Panc1 (cell line): Measurements from ENCODE around the gene ITGBL1. TPM values are rescaled to one million over a fixed set of nuclear protein-coding genes. Genes with fewer than 3 reads are reported as not detected.
"Not testable (repeated sequence)": the region's sequence is repeated elsewhere in the genome, so short reads cannot be mapped to it uniquely, and the experiment has no call there.

Experiments used
- ATAC-seq: fragments of 200-7000 bp; cut with Tn5 transposase; 2 replicates; pipeline ENCODE4 v1.9.1; 2020; ENCODE audit warnings: mild to moderate bottlenecking, moderate library complexity
- BruUV-seq: library from RNA; stranded (reverse); fragments of 400-500 nt; replicated peaks from 2 replicates; lab custom pipeline; 2021; lab: Mats Ljungman, UMichigan
- CTCF ChIA-PET: fragments of 300-600 bp; sonication (Branson Sonifier 250); formaldehyde crosslinking; loops from one replicate; lab custom pipeline; 2022; ENCODE audit warnings: antibody characterized with exemption; lab: Charles Lee
- POLR2A ChIA-PET: fragments of 300-600 bp; sonication (Branson Sonifier 250); formaldehyde crosslinking; loops from one replicate; lab custom pipeline; 2022; ENCODE audit warnings: antibody characterized with exemption; lab: Charles Lee
- DNase-seq: peaks from one replicate; pipeline ENCODE4 v3.0.0-alpha.2; 2010; ENCODE audit warnings: low read depth, low spot score
- H3K27ac ChIP-seq: 2 replicates; pipeline ENCODE4 v1.5.1; 2011; ENCODE audit warnings: mild to moderate bottlenecking, low read length, inconsistent platforms
- H3K27me3 ChIP-seq: fragments of 200-500 bp; sonication (Bioruptor generic); 2 replicates; pipeline ENCODE4 v1.6.0; 2014; ENCODE audit warnings: low read length, inconsistent platforms; ENCODE audit not compliant: control insufficient read depth, insufficient read depth
- H3K36me3 ChIP-seq: fragments of 200-500 bp; sonication (Bioruptor generic); 2 replicates; pipeline ENCODE4 v1.5.1; 2014; ENCODE audit warnings: inconsistent platforms, mild to moderate bottlenecking, low read length, moderate library complexity; ENCODE audit not compliant: control insufficient read depth, insufficient read depth
- H3K4me1 ChIP-seq: 2 replicates; pipeline ENCODE4 v1.5.1; 2011; ENCODE audit warnings: inconsistent platforms, mild to moderate bottlenecking, low read length, moderate library complexity; ENCODE audit not compliant: control insufficient read depth, insufficient read depth
- H3K4me3 ChIP-seq, 2 experiments: 2 replicates each; pipeline ENCODE4 v1.5.1; 2011 to 2012; ENCODE audit warnings: low read depth in 2 of 2, low read length in 2 of 2, mild to moderate bottlenecking in 2 of 2, inconsistent platforms in 1 of 2, moderate library complexity in 1 of 2
- H3K9me3 ChIP-seq: fragments of 200-500 bp; sonication (Bioruptor generic); 2 replicates; pipeline ENCODE4 v1.5.1; 2014; ENCODE audit warnings: low read depth, mild to moderate bottlenecking, inconsistent platforms, low read length, moderate library complexity; ENCODE audit not compliant: control insufficient read depth, insufficient read depth
- POLR2AphosphoS5 ChIP-seq: IDR thresholded peaks from 2 replicates; pipeline ENCODE4 v1.6.1; 2012; ENCODE audit warnings: mild to moderate bottlenecking, low read depth, low read length, moderate library complexity
- SIN3A ChIP-seq: IDR thresholded peaks from 2 replicates; pipeline ENCODE4 v1.6.1; 2012; ENCODE audit warnings: low read depth, mild to moderate bottlenecking, low read length, moderate library complexity, borderline replicate concordance; ENCODE audit not compliant: insufficient read depth
- TCF7L2 ChIP-seq: IDR thresholded peaks from 2 replicates; pipeline ENCODE4 v1.6.1; 2011; ENCODE audit warnings: mild to moderate bottlenecking, low read depth, low read length, inconsistent platforms
- in situ Hi-C: cut with HindIII; loops from 2 replicates; pipeline ENCODE4 v1.10.0; 2016; ENCODE audit warnings: low sequenced_read_pairs, low pct_unique_long_range_greater_than_20kb
- intact Hi-C: fragments of 100-400 bp; cut with micrococcal nuclease; formaldehyde crosslinking; loops from one replicate; pipeline ENCODE4 v1.10.0; 2022; ENCODE audit not compliant: unreplicated experiment
- total RNA-seq: library from RNA; stranded (reverse); gene quantifications from one replicate; pipeline ENCODE4 v1.2.1, GENCODE V29; 2021; ENCODE audit not compliant: unreplicated experiment
- TF ChIP-seq, protein P1 (sequence below): fragments of 450-650 bp; IDR thresholded peaks from 2 replicates; pipeline ENCODE4 v1.5.1; 2017; ENCODE audit warnings: mild to moderate bottlenecking
- TF ChIP-seq, protein P2 (sequence below), 2 experiments: IDR thresholded peaks; 2 replicates each; pipeline ENCODE4 v1.6.1; 2011 to 2012; ENCODE audit warnings: low read depth in 2 of 2, control low read depth in 1 of 2, low read length in 1 of 2, mild to moderate bottlenecking in 1 of 2, moderate library complexity in 1 of 2; ENCODE audit not compliant: insufficient read depth in 1 of 2

ITGBL1 gene
- total RNA-seq, 1 experiment from 2014 or later, result 14.3 TPM

DNA sequence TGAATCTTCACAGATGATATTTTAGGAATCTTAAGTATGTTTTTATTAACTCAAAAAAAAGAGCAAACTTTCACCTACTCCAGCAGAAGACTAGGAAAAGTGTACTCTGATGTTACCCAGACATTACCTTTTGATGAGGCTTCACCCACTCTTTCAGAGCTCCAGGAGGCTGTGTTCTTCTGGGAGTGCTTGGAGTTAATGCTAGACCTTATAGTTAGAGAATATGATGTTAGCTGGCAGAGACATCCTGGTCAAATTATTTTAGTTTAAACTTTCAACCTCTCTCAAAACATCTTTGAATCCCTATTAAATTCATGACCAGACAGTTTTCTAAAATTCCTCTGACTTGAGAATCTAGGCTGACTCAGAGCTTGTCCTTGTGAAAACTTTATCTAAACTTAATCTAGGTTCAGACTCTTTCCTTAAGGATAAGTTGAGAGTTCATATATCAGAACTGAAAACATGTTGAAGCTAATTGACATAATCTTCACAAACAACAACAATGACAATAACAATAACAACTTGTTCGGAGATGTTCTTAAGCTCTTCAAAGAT lies 82.8 kb downstream of the ITGBL1 start:
- Histone ChIP-seq H3K27me3 (no peaks in the 10 kb centered on the region), H3K4me1 (no peaks in the 10 kb centered on the region; the same call in 1 of the 2 replicates), H3K4me3 (no peak overlapping the region), H3K36me3 (no peaks in the 10 kb centered on the region), H3K9me3 (no peaks in the 10 kb centered on the region), H3K27ac (no peak overlapping the region)
- in situ Hi-C loops (no loop called here), intact Hi-C loops (no loop called here)
- BruUV-seq, result no TSS peak
- ATAC-seq, result no peak
- TF ChIP-seq SIN3A (no peak), TCF7L2 (no peak), POLR2AphosphoS5 (no peak)
- TF ChIP-seq, protein P1, sequence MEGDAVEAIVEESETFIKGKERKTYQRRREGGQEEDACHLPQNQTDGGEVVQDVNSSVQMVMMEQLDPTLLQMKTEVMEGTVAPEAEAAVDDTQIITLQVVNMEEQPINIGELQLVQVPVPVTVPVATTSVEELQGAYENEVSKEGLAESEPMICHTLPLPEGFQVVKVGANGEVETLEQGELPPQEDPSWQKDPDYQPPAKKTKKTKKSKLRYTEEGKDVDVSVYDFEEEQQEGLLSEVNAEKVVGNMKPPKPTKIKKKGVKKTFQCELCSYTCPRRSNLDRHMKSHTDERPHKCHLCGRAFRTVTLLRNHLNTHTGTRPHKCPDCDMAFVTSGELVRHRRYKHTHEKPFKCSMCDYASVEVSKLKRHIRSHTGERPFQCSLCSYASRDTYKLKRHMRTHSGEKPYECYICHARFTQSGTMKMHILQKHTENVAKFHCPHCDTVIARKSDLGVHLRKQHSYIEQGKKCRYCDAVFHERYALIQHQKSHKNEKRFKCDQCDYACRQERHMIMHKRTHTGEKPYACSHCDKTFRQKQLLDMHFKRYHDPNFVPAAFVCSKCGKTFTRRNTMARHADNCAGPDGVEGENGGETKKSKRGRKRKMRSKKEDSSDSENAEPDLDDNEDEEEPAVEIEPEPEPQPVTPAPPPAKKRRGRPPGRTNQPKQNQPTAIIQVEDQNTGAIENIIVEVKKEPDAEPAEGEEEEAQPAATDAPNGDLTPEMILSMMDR, result no peak
- TF ChIP-seq, protein P2, sequence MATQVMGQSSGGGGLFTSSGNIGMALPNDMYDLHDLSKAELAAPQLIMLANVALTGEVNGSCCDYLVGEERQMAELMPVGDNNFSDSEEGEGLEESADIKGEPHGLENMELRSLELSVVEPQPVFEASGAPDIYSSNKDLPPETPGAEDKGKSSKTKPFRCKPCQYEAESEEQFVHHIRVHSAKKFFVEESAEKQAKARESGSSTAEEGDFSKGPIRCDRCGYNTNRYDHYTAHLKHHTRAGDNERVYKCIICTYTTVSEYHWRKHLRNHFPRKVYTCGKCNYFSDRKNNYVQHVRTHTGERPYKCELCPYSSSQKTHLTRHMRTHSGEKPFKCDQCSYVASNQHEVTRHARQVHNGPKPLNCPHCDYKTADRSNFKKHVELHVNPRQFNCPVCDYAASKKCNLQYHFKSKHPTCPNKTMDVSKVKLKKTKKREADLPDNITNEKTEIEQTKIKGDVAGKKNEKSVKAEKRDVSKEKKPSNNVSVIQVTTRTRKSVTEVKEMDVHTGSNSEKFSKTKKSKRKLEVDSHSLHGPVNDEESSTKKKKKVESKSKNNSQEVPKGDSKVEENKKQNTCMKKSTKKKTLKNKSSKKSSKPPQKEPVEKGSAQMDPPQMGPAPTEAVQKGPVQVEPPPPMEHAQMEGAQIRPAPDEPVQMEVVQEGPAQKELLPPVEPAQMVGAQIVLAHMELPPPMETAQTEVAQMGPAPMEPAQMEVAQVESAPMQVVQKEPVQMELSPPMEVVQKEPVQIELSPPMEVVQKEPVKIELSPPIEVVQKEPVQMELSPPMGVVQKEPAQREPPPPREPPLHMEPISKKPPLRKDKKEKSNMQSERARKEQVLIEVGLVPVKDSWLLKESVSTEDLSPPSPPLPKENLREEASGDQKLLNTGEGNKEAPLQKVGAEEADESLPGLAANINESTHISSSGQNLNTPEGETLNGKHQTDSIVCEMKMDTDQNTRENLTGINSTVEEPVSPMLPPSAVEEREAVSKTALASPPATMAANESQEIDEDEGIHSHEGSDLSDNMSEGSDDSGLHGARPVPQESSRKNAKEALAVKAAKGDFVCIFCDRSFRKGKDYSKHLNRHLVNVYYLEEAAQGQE (IDR thresholded peaks at IDR 0.05; ENCODE audit: insufficient read depth in 1 of 2, low read depth in 2 of 2, low read length in 1 of 2), result no peak
- ChIA-PET POLR2A (no interaction called here), CTCF (no interaction called here)
- DNase-seq, result no peak

DNA sequence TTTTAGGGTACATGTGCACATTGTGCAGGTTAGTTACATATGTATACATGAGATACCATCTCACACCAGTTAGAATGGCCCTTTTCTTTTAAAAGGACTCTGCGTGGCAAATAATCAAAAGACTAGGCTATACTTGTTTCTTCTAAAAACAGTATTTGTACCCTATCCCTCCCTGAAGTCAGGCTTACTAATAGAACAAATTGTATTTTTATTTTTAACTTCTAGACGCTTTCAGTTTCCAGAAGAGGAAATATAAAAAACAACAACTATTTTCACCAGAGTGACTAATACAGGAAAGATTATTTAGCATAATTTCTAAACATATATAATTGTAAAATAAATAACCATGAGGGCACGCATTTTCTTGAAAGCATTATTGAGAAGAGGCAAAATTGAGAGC lies 83.6 kb downstream of the ITGBL1 start:
- in situ Hi-C loops, result no loop called here
- ChIA-PET POLR2A (no interaction called here), CTCF (no interaction called here)
- BruUV-seq, result no TSS peak
- H3K36me3 ChIP-seq, result no peaks in the 10 kb centered on the region
- no peak for ATAC-seq
- DNase-seq, result no peak
- H3K4me3 ChIP-seq, result no peak overlapping the region
- H3K27me3 ChIP-seq, result no peaks in the 10 kb centered on the region
- intact Hi-C loops, result no loop called here
- H3K4me1 ChIP-seq, result no peaks in the 10 kb centered on the region
- H3K9me3 ChIP-seq, result no peaks in the 10 kb centered on the region
- no peak overlapping the region for H3K27ac ChIP-seq
- no peak for TF ChIP-seq POLR2AphosphoS5

DNA sequence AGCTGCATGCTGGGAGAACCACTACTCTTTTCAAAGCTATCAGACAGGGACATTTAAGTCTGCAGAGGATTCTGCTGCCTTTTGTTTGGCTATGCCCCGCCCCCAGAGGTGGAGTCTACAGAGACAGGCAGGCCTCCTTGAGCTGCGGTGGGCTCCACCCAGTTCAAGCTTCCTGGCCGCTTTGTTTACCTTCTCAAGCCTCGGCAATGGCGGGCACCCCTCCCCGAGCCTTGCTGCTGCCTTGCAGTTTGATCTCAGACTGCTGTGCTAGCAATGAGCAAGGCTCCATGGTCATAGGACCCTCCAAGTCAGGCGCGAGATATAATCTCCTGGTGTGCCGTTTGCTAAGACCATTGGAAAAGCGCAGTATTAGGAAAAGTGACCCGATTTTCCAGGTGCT lies 92.1 kb downstream of the ITGBL1 start:
- ATAC-seq, H3K4me1 ChIP-seq, H3K4me3 ChIP-seq, H3K9me3 ChIP-seq, BruUV-seq, POLR2A ChIA-PET, H3K27ac ChIP-seq, CTCF ChIA-PET, intact Hi-C loops, H3K27me3 ChIP-seq, H3K36me3 ChIP-seq, DNase-seq, in situ Hi-C loops: not testable (repeated sequence)
